HG02981 (cell line): ENCODE data around the gene LONP2.
A peak's percentile ranks its signal among the peaks of the same experiment; 100 is the strongest.
"Not testable (repeated sequence)": the region's sequence is repeated elsewhere in the genome, so short reads cannot be mapped to it uniquely, and the experiment has no call there.

ENCODE experiments used
- ATAC-seq: cut with Tn5 transposase; IDR thresholded peaks from one replicate; pipeline ENCODE4 v1.9.1; 2021; ENCODE audit warnings: mild to moderate bottlenecking, moderate library complexity; ENCODE audit not compliant: unreplicated experiment

Gene LONP2

DNA sequence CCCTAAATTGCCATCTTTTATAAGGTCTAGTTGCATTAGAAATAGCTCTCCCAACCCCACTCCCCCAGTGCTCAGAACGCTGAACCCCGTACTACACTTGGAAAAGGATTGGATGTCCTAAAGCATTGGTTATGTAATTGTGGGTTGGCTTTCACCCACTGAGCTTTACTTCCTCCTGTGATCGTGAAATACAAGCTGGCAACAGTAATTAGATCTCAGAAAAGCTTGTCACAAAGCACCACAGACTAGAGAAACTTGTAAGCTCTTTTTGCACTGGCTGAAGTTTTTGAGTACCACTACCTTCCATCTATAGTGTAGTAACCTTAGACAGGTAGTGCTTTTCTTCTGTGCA lies 86.7 kb downstream of the LONP2 start:
- no peak for ATAC-seq

DNA sequence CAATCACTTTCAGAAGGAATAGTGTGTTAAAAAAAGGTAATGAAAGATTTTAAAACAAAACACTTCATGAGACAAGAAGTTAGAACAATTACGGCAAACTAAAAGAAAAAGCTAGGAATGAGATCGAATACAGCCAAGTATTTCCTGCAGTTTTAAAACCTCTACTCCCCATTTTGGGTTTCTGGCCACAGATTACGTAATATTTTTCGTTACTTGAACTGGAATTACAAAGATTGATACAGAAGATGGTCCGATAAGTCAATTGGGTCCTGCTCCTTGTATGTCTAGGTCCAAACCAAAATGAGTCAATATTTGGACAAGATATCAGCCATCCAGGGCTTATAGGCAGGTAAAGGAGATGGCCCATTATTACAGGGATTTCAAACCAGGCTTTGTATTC lies 88.9 kb downstream of the LONP2 start:
- no peak for ATAC-seq

GRCh38 chr16:48334325-48334724 lies 90.2 kb downstream of the LONP2 start:
- ATAC-seq = no peak

GRCh38 chr16:48335961-48336360 lies 91.9 kb downstream of the LONP2 start:
- ATAC-seq = no peak

- ATAC-seq = no peak
Measured at GRCh38 chr16:48340054-48340453, 96.0 kb downstream of the LONP2 start.

DNA sequence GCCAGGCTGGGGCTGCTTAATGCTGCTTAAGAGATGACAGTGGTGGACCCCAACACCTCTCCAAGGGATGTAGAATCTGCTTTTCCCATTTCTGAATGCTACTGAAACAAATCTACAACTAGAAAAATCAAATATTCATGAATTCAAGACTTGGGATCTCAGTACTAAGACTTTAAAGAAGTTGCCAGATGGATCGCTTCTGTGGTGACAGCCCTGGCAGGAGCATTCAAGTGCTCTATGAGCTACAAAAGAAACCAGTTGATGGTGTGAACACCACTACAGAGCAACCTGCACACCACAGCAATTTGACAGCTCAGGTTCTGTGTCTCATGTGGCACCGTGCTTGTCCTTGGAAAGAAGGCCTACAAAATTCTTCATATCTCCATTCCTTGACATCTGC lies 98.5 kb downstream of the LONP2 start:
- no peak for ATAC-seq

GRCh38 chr16:48347191-48347865 lies 103.2 kb downstream of the LONP2 start:
- no peak for ATAC-seq

DNA sequence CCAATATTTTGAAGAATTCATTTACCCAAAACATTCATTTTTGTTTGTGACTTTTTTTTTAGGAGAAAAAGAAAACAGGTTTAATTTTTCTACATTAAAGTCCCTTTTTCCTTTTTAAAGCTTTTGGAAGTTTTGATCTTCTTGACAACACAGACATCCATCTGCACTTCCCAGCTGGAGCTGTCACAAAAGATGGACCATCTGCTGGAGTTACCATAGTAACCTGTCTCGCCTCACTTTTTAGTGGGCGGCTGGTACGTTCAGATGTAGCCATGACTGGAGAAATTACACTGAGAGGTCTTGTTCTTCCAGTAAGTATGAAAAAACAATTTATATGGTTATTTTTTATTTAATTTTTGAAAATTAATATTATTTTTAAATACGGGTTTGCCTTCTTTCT lies 103.9 kb downstream of the LONP2 start:
- no peak for ATAC-seq

- ATAC-seq = no peak
Measured at GRCh38 chr16:48350736-48351135, 106.6 kb downstream of the LONP2 start.

DNA sequence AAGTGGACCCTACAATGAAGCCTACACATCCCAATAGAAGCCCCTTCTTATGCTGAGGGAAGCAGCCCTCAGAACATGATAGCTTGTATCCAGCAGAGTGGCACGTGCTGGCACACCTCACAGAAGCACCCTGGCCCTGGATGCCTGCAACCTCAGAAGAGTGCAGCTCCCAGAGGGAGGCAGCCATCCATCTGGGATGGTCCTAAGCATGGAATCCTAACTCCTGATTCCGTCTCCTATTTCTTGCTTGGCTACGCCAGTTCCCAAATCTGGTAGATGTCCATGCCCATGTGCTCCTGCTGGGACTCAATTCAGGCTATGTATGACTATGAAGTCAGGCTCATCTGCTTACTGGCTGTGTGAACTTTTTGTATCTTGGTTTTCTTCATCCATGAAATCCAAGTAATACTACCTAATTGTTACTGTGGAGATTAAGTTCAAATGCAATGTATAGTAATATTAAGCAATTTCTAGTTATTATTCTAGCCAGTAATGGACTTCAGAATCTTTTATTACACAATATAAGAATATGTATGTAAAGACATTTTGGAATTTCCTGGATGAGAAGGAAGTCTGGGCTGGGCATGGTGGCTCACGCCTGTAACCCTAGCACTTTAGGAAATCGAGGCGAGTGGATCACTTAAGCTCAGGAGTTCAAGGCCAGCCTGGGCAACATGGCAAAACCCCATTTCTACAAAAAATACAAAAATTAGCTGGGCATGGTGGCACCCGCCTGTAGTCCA lies 108.7 kb downstream of the LONP2 start:
- ATAC-seq = no peak

DNA sequence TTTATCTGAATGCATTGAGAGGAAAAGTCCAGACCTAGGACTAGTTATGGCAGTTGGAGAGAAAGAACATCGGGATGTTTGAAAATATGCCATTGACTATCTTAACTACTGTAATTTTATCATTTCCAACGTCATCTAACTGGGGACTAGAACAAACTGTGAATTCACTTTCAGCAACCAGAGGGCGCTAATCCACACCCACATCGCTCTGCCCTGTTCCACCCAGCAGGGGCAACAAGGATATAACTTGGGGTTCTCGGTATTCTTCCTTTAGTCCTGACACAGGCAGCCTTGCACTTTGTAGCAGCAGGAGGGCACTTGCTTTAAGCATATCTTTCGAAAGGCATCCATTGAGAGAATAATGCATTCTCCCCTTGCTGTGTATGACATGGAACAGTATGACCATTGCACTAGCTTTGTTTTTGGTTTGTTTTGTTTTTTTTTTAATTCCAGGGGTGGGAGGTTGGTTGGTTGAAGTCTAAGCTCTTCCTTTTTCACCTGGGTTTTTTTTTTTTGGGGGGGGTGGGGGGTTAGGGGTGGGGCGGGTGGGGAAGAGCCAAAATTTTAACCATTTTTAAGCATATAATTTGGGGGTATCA lies 109.6 kb downstream of the LONP2 start:
- peak; percentile 81 for ATAC-seq

GRCh38 chr16:48354385-48354784 lies 110.3 kb downstream of the LONP2 start:
- ATAC-seq = not testable (repeated sequence)

- no peak for ATAC-seq
Measured at GRCh38 chr16:48354877-48355855, 111.1 kb downstream of the LONP2 start.

DNA sequence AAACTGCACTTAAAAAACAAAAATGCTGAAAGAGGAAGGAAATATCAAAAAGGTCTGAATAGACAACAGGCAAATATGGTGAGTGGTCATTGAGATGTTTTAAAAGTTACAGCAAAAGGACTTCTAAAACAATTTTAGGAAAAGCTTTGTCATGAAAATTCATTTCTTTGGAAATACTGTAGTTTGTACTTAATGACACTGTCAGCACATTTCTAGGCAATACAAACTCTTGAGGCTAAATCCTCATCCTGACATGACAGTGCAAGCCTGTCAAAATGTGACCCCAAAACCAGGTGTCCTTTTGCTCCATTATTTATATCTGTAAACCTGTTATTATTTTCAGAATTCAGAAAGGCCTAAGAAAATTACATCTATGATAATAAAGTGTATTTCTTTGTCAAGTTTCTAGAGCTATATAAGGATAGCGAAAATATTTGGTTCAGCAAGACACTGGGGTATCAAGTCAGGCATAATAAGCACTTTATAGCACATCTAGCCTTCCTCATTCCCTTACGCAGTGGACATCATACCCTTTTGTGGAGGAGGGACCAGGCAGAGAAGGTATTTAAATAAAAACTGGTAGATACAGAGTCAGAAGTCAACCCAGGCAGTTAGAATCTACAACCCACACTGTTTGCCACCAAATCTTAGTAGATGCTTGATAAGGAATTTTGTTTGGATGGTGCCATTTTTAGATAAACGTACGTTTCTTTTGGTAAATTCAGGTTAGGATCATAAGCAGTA lies 112.7 kb downstream of the LONP2 start:
- no peak for ATAC-seq

GRCh38 chr16:48358419-48358818 lies 114.3 kb downstream of the LONP2 start:
- no peak for ATAC-seq

- ATAC-seq = no peak
Measured at GRCh38 chr16:48359983-48360382, 115.9 kb downstream of the LONP2 start.

DNA sequence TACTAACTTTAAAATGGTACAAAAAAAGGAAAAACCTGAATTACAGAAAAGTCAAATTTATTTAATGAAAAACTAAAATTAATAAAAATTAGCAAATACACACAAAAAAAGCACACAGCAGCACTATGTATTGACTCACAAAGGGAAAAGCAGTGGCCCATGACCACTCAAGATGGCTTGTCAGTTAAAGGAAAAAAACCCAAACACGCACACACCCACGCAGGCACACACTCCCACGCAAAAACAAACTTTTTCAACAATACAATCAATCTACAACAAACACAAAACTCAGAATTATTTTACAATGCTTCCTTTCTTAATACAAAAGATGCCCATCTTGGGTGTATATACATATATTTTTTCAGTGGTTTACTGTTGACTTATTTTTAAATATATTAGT lies 116.9 kb downstream of the LONP2 start:
- no peak for ATAC-seq

DNA sequence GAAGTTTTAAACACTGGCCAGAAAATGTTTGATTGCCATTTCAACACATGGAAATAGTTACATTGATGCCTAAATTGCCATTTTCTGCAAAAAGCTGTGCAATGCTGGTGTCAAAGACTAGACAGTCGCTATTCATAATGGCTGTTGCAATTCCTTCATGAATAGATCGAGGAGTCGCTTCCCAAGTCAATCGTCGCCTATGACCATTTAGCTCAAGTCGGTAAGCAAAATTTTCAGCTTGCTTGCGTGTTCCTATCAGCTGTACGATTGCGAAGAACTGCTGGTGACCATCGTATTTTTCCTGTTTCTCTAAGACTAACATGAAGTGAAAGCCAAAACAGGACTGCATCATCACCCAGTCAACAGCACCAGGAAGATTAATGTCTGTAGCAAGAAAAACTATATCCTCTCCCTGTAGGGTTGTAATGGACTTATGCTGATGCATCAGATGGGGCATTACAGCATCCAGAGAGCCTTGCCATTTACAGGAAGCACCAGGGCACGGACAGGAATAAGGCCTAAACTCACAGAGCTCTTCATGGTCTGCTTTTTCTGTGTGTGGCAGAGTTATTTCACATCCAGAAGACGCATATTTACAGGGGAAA lies 117.5 kb downstream of the LONP2 start:
- ATAC-seq = no peak

GRCh38 chr16:48365025-48365600 lies 121.0 kb downstream of the LONP2 start:
- ATAC-seq = no peak
